PFSK-1 (cell line): ENCODE data around the gene CAPSL. TPM values are rescaled to one million over a fixed set of nuclear protein-coding genes. Genes with fewer than 3 reads are reported as not detected.

Experiments used
- FOXP2 ChIP-seq: optimal IDR thresholded peaks from 2 replicates; pipeline ENCODE3; 2011; ENCODE audit warnings: borderline replicate concordance, control low read depth, inconsistent platforms; ENCODE audit not compliant: insufficient read depth; ENCODE audit errors: extremely low read length, extremely low read depth
- POLR2AphosphoS5 ChIP-seq: IDR thresholded peaks from 2 replicates; pipeline ENCODE4 v1.6.1; 2012; ENCODE audit warnings: low read depth, mild to moderate bottlenecking, control low read depth, low read length, moderate library complexity
- SIN3A ChIP-seq: IDR thresholded peaks from 2 replicates; pipeline ENCODE4 v1.6.1; 2012; ENCODE audit warnings: mild to moderate bottlenecking, low read length, moderate library complexity, borderline replicate concordance; ENCODE audit not compliant: insufficient read depth
- TAF1 ChIP-seq: IDR thresholded peaks from 2 replicates; pipeline ENCODE4 v1.6.1; 2012; ENCODE audit warnings: low read length, control low read depth, borderline replicate concordance; ENCODE audit not compliant: insufficient read depth
- polyA plus RNA-seq: library from polyadenylated mRNA; unstranded; fragments of >200 nt; gene quantifications from one replicate; pipeline ENCODE4 v1.2.1, GENCODE V29; 2012; ENCODE audit warnings: low read depth, missing spikeins; ENCODE audit not compliant: insufficient read length
- TF ChIP-seq, protein P1 (sequence below), 2 experiments: IDR thresholded peaks; 2 replicates each; pipeline versions ENCODE4 v1.6.1 to v1.8.0; 2011 to 2012; ENCODE audit warnings: low read depth in 2 of 2, low read length in 2 of 2, control low read depth in 1 of 2, inconsistent platforms in 1 of 2, mild to moderate bottlenecking in 1 of 2, moderate library complexity in 1 of 2; ENCODE audit not compliant: insufficient read depth in 1 of 2

The CAPSL gene
- polyA plus RNA-seq, result not detected

DNA sequence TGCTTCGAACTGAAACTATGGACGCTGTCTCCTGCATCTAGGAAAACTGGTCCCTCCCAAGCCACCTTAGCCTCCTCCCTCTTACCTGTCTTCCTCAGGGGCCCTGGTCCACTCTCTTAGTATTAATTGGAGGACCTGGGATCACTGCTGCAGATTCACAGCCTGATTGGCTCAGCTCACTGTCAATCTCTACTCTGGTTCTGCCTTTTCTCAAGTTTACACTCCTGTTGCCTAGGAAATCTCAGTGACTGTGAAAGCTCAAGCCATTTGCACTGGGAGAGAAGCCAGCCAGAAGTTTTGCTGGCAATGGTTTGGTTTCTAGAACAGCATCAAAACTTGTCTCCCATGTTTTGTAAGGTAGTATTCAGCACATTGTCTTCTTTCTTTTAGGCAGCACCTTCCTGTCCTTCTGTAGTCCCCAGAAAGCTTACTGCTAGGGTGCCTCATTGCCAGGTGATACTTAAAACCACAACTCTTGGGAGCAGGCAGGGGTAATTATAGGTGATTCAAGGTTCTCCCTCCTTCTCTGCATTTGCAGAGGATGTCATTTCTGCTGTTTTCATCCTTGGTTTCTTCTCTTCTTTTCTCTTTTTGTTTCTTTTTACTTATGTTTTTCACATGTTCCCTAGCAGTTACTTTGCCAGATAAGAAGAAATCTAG lies at the start of gene CAPSL:
Gene CAPSL (minus strand): TSS at position 55 of the 660 bp plus-strand sequence. CDS start 17,502 bp downstream, outside the sequence.
- TF ChIP-seq POLR2AphosphoS5 (no peak), FOXP2 (no peak), SIN3A (no peak), TAF1 (no peak)
- TF ChIP-seq, protein P1, sequence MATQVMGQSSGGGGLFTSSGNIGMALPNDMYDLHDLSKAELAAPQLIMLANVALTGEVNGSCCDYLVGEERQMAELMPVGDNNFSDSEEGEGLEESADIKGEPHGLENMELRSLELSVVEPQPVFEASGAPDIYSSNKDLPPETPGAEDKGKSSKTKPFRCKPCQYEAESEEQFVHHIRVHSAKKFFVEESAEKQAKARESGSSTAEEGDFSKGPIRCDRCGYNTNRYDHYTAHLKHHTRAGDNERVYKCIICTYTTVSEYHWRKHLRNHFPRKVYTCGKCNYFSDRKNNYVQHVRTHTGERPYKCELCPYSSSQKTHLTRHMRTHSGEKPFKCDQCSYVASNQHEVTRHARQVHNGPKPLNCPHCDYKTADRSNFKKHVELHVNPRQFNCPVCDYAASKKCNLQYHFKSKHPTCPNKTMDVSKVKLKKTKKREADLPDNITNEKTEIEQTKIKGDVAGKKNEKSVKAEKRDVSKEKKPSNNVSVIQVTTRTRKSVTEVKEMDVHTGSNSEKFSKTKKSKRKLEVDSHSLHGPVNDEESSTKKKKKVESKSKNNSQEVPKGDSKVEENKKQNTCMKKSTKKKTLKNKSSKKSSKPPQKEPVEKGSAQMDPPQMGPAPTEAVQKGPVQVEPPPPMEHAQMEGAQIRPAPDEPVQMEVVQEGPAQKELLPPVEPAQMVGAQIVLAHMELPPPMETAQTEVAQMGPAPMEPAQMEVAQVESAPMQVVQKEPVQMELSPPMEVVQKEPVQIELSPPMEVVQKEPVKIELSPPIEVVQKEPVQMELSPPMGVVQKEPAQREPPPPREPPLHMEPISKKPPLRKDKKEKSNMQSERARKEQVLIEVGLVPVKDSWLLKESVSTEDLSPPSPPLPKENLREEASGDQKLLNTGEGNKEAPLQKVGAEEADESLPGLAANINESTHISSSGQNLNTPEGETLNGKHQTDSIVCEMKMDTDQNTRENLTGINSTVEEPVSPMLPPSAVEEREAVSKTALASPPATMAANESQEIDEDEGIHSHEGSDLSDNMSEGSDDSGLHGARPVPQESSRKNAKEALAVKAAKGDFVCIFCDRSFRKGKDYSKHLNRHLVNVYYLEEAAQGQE (IDR thresholded peaks at IDR 0.05; ENCODE audit: insufficient read depth in 1 of 2, low read depth in 2 of 2, low read length in 2 of 2), result no peak

DNA sequence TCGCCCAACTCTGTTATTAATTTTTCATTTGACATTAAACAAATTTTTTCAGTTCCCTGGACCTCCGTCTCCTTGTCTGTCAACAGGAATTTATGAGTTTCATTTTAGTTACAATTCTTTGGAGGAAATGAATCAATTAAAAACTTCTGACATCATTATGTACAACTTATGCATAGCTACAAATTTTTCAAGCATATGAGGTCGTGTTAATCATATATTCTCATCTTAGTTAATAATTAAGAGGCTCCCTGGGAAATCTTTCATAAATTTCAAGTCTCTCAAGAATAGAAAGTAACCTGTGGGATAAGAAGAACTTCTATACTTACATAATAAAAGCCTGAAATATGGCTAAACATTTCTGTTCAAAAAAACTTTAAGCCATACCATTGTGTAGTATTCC lies 49.4 kb upstream of the CAPSL start:
- TF ChIP-seq POLR2AphosphoS5, result no peak
- TF ChIP-seq TAF1, result no peak
- no peak for TF ChIP-seq FOXP2
- TF ChIP-seq, protein P1 (IDR thresholded peaks at IDR 0.05; ENCODE audit: insufficient read depth in 1 of 2, low read depth in 2 of 2, low read length in 2 of 2), result no peak
- no peak for TF ChIP-seq SIN3A

DNA sequence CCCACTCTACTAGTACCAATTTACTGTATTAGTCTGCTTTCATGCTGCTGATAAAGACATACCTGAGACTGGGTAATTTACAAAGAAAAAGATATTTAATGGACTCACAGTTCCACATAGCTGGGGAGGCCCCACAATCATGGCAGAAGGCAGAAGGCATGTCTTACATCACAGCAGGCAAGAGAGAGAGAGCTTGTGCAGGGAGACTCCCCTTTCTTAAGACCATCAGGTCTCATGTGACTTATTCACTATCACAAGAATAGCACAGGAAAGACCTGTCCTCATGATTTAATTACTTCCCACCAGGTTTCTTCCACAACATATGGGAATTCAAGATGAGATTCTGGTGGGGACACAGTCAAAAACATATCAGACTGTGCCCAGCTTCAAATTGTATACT lies 41.3 kb upstream of the CAPSL start:
- TF ChIP-seq, protein P1 (IDR thresholded peaks at IDR 0.05; ENCODE audit: insufficient read depth in 1 of 2, low read depth in 2 of 2, low read length in 2 of 2), result no peak
- TF ChIP-seq TAF1 (no peak), FOXP2 (no peak), SIN3A (no peak), POLR2AphosphoS5 (no peak)

DNA sequence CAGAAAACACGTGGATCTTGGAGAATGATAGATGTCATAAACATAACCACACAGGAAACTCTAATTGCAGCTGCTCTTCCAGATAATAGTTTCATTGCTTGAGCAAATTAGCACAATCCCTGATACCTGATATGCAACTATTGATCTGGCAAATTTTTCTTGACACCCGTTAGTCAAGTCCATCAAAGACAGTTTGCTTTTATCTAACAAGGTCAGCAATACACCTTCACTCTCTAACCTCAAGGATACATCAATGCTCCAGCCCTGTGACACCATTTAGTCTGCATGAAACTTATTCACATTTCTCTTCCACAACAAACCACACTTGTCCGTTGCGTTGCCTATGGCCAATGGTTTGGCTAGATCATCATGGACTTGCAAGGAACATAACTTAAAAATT lies 36.1 kb upstream of the CAPSL start:
- TF ChIP-seq FOXP2 (no peak), POLR2AphosphoS5 (no peak), TAF1 (no peak)
- TF ChIP-seq, protein P1 (IDR thresholded peaks at IDR 0.05; ENCODE audit: insufficient read depth in 1 of 2, low read depth in 2 of 2, low read length in 2 of 2), result no peak

DNA sequence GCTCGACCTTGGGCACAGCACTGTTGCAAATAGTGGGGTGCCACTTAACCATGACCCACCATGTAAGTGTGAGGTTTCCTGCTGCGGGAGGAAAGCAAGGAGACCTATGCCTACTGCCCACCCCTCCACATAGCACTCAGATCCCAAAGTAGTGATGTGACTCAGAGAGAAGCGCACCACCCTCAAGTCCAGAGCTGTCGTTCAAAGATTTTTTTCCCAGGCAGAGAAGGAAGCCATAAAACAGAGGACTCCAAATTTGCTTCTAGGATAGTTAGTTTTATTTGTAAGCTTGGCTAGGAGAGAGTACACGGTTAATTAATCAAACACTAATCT lies 33.4 kb upstream of the CAPSL start:
- TF ChIP-seq, protein P1 (IDR thresholded peaks at IDR 0.05; ENCODE audit: insufficient read depth in 1 of 2, low read depth in 2 of 2, low read length in 2 of 2), result no peak
- TF ChIP-seq TAF1, result no peak
- no peak for TF ChIP-seq POLR2AphosphoS5
- TF ChIP-seq FOXP2, result no peak
- no peak for TF ChIP-seq SIN3A
